SK-N-SH treated with all-trans-retinoic acid at 6 μM for 48 hours (cell line): ENCODE measurements around the gene MRFAP1.

Experiments
- ATAC-seq: fragments of 200-7000 bp; cut with Tn5 transposase; 3 replicates; pipeline ENCODE4 v1.9.1; 2020; ENCODE audit warnings: mild to moderate bottlenecking, moderate library complexity
- ARNTL ChIP-seq: fragments of 450-650 bp; formaldehyde crosslinking; IDR thresholded peaks from 2 replicates; pipeline ENCODE4 v1.5.0; 2020; ENCODE audit warnings: low read depth, mild to moderate bottlenecking, moderate library complexity, borderline replicate concordance
- BACH2 ChIP-seq: fragments of 250-450 bp; sonication (Bioruptor Pico); IDR thresholded peaks from 2 replicates; pipeline ENCODE4 v1.9.0; 2021; ENCODE audit warnings: mild to moderate bottlenecking, borderline replicate concordance
- CREB5 ChIP-seq: fragments of 250-450 bp; sonication (Bioruptor Pico); IDR thresholded peaks from 2 replicates; pipeline ENCODE4 v1.5.1; 2020; ENCODE audit warnings: low read depth, mild to moderate bottlenecking, moderate library complexity
- CSDC2 ChIP-seq: fragments of 250-450 bp; sonication (Bioruptor Pico); IDR thresholded peaks from 2 replicates; pipeline ENCODE4 v1.5.0; 2020; ENCODE audit warnings: mild to moderate bottlenecking, moderate library complexity
- CSRNP3 ChIP-seq: fragments of 250-450 bp; sonication (Bioruptor Pico); IDR thresholded peaks from 2 replicates; pipeline ENCODE4 v1.5.1; 2021; ENCODE audit warnings: mild to moderate bottlenecking, moderate library complexity
- GLIS3 ChIP-seq: fragments of 250-450 bp; sonication (Bioruptor Pico); IDR thresholded peaks from 2 replicates; pipeline ENCODE4 v1.5.0; 2020; ENCODE audit warnings: mild to moderate bottlenecking, moderate library complexity
- ISL1 ChIP-seq: fragments of 250-450 bp; sonication (Bioruptor Pico); IDR thresholded peaks from 2 replicates; pipeline ENCODE4 v2.1.2; 2022; ENCODE audit warnings: mild to moderate bottlenecking, moderate library complexity
- OSR1 ChIP-seq: fragments of 250-450 bp; sonication (Bioruptor Pico); IDR thresholded peaks from 2 replicates; pipeline ENCODE4 v1.8.0; 2022; ENCODE audit warnings: moderate library complexity, mild to moderate bottlenecking, inconsistent platforms
- PATZ1 ChIP-seq: fragments of 250-450 bp; sonication (Bioruptor Pico); IDR thresholded peaks from 2 replicates; pipeline ENCODE4 v1.8.0; 2020; ENCODE audit warnings: mild to moderate bottlenecking, moderate library complexity, borderline replicate concordance
- POU6F1 ChIP-seq: fragments of 250-450 bp; sonication (Bioruptor Pico); IDR thresholded peaks from 2 replicates; pipeline ENCODE4 v1.8.0; 2021; ENCODE audit warnings: low read depth, mild to moderate bottlenecking, moderate library complexity, borderline replicate concordance
- PPARA ChIP-seq: fragments of 250-450 bp; sonication (Bioruptor Pico); IDR thresholded peaks from 2 replicates; pipeline ENCODE4 v1.5.0; 2020; ENCODE audit warnings: mild to moderate bottlenecking, borderline replicate concordance
- RARB ChIP-seq: fragments of 250-450 bp; sonication (Bioruptor Pico); IDR thresholded peaks from 2 replicates; pipeline ENCODE4 v1.8.0; 2021; ENCODE audit warnings: mild to moderate bottlenecking, moderate library complexity
- SNAI2 ChIP-seq: fragments of 250-450 bp; sonication (Bioruptor Pico); IDR thresholded peaks from 2 replicates; pipeline ENCODE4 v1.5.0; 2020; ENCODE audit warnings: mild to moderate bottlenecking, moderate library complexity
- TCF4 ChIP-seq: fragments of 250-450 bp; sonication (Bioruptor Pico); IDR thresholded peaks from 2 replicates; pipeline ENCODE4 v1.8.0; 2021; ENCODE audit warnings: mild to moderate bottlenecking, moderate library complexity, borderline replicate concordance
- TOX ChIP-seq: fragments of 250-450 bp; sonication (Bioruptor Pico); IDR thresholded peaks from 2 replicates; pipeline ENCODE4 v1.8.0; 2021; ENCODE audit warnings: mild to moderate bottlenecking, moderate library complexity, borderline replicate concordance
- TSHZ2 ChIP-seq: fragments of 250-450 bp; sonication (Bioruptor Pico); IDR thresholded peaks from 2 replicates; pipeline ENCODE4 v1.5.0; 2020; ENCODE audit warnings: mild to moderate bottlenecking, moderate library complexity
- ZC3H10 ChIP-seq: fragments of 250-450 bp; sonication (Bioruptor Pico); IDR thresholded peaks from 2 replicates; pipeline ENCODE4 v1.5.1; 2021; ENCODE audit warnings: mild to moderate bottlenecking, moderate library complexity
- ZFP3 ChIP-seq: fragments of 250-450 bp; sonication (Bioruptor Pico); IDR thresholded peaks from 2 replicates; pipeline ENCODE4 v1.5.0; 2020; ENCODE audit warnings: mild to moderate bottlenecking, moderate library complexity
- ZFP30 ChIP-seq: fragments of 450-650 bp; formaldehyde crosslinking; IDR thresholded peaks from 2 replicates; pipeline ENCODE4 v1.5.0; 2022; ENCODE audit warnings: mild to moderate bottlenecking, moderate library complexity
- ZNF565 ChIP-seq: fragments of 450-650 bp; formaldehyde crosslinking; conservative IDR thresholded peaks from 2 replicates; pipeline ENCODE4 v1.5.0; 2020; ENCODE audit warnings: low read depth, mild to moderate bottlenecking, moderate library complexity
- ZNF70 ChIP-seq: fragments of 450-650 bp; formaldehyde crosslinking; IDR thresholded peaks from 2 replicates; pipeline ENCODE4 v1.5.0; 2020; ENCODE audit warnings: mild to moderate bottlenecking, moderate library complexity
- ZNF8 ChIP-seq: fragments of 450-650 bp; formaldehyde crosslinking; IDR thresholded peaks from 2 replicates; pipeline ENCODE4 v1.5.0; 2020; ENCODE audit warnings: mild to moderate bottlenecking, moderate library complexity

The MRFAP1 gene

GRCh38 chr4:6617246-6617645 is 23.2 kb upstream of the MRFAP1 start (continued):
- no peak for TF ChIP-seq CSRNP3 (CRISPR knock-in tag)

- TF ChIP-seq PPARA: no peak
- TF ChIP-seq POU6F1: no peak
- no peak for TF ChIP-seq PATZ1 (CRISPR knock-in tag)
- TF ChIP-seq ISL1 (CRISPR knock-in tag): no peak
- no peak for TF ChIP-seq ZNF8
- TF ChIP-seq CREB5 (CRISPR knock-in tag): no peak
- no peak for TF ChIP-seq SNAI2 (CRISPR knock-in tag)
- no peak for TF ChIP-seq ARNTL (CRISPR knock-in tag)
- no peak for TF ChIP-seq TOX
- no peak for TF ChIP-seq ZFP3 (CRISPR knock-in tag)
- no peak for TF ChIP-seq ZNF70
- TF ChIP-seq ZNF565 (CRISPR knock-in tag): no peak
- TF ChIP-seq TSHZ2 (CRISPR knock-in tag): no peak
- no peak for TF ChIP-seq OSR1
- TF ChIP-seq ZFP30 (CRISPR knock-in tag): no peak
- TF ChIP-seq, all 23 proteins: peak for 0
- no peak for ATAC-seq
Measured at GRCh38 chr4:6618386-6619115, 21.9 kb upstream of the MRFAP1 start.

GRCh38 chr4:6619116-6619465 is 21.4 kb upstream of the MRFAP1 start:
- no peak for ATAC-seq
- TF ChIP-seq BACH2 (CRISPR knock-in tag) (no peak), CSDC2 (CRISPR knock-in tag) (no peak), ZC3H10 (CRISPR knock-in tag) (no peak), GLIS3 (CRISPR knock-in tag) (no peak), POU6F1 (no peak), ZNF8 (no peak), ZFP30 (CRISPR knock-in tag) (no peak), TOX (no peak), OSR1 (no peak), SNAI2 (CRISPR knock-in tag) (no peak), ZNF565 (CRISPR knock-in tag) (no peak), RARB (CRISPR knock-in tag) (no peak), TCF4 (no peak), CSRNP3 (CRISPR knock-in tag) (no peak), TSHZ2 (CRISPR knock-in tag) (no peak), PPARA (no peak)
